ENCODE results near the gene BRAT1. TPM values are rescaled to one million over a fixed set of nuclear protein-coding genes. Genes with fewer than 3 reads are reported as not detected.

BRAT1 gene
- total RNA-seq, 2 experiments from 2014 or later: 44.7 to 52.0 TPM

GRCh38 chr7:2488681-2489080 is 66.6 kb downstream of the BRAT1 start:
- Histone ChIP-seq H3K4me3 (ENCODE audit: low read depth, low read length, poor library complexity, severe bottlenecking) (no peak overlapping the region), H3K9me2 (ENCODE audit: insufficient read depth, low read length) (no peaks in the 10 kb centered on the region), H3K4me2 (ENCODE audit: low read length) (no peak overlapping the region), H2AFZ (ENCODE audit: low read length) (no peak overlapping the region), H3K27ac (ENCODE audit: low read depth, low read length, poor library complexity, severe bottlenecking) (no peak overlapping the region), H3K9me3 (ENCODE audit: low read length) (no peaks in the 10 kb centered on the region), H3K4me1 (ENCODE audit: insufficient read depth, low read length, poor library complexity, severe bottlenecking) (no peaks in the 10 kb centered on the region), H4K20me1 (ENCODE audit: insufficient read depth, low read length) (no peaks in the 10 kb centered on the region), H3K36me3 (ENCODE audit: insufficient read depth, low read length) (no peaks in the 10 kb centered on the region), H3K79me2 (ENCODE audit: insufficient read depth, low read depth, low read length) (no peaks in the 10 kb centered on the region)
- BruUV-seq (replicated peaks): no TSS peak
- ChIA-PET CTCF (ENCODE audit: unreplicated experiment) (no interaction called here), POLR2A (no interaction called here)
- no peak for TF ChIP-seq EZH2phosphoT487 (IDR thresholded peaks at IDR 0.05; ENCODE audit: borderline replicate concordance, low read depth, low read length)
- TF ChIP-seq CTCF (conservative IDR thresholded peaks at IDR 0.05; ENCODE audit: low read length): no peak
- intact Hi-C loops (cut with micrococcal nuclease; ENCODE audit: unreplicated experiment): no loop called here
- DNase-seq (ENCODE audit: low spot score): no peak

GRCh38 chr7:2488272-2488645 is 67.1 kb downstream of the BRAT1 start:
- Histone ChIP-seq H3K9me3 (ENCODE audit: low read length) (no peaks in the 10 kb centered on the region), H3K4me3 (ENCODE audit: low read depth, low read length, poor library complexity, severe bottlenecking) (no peak overlapping the region), H3K4me1 (ENCODE audit: insufficient read depth, low read length, poor library complexity, severe bottlenecking) (no peaks in the 10 kb centered on the region), H3K4me2 (ENCODE audit: low read length) (no peak overlapping the region), H3K36me3 (ENCODE audit: insufficient read depth, low read length) (no peaks in the 10 kb centered on the region), H3K9me2 (ENCODE audit: insufficient read depth, low read length) (no peaks in the 10 kb centered on the region), H3K79me2 (ENCODE audit: insufficient read depth, low read depth, low read length) (no peaks in the 10 kb centered on the region), H2AFZ (ENCODE audit: low read length) (no peak overlapping the region), H4K20me1 (ENCODE audit: insufficient read depth, low read length) (no peaks in the 10 kb centered on the region), H3K27ac (ENCODE audit: low read depth, low read length, poor library complexity, severe bottlenecking) (no peak overlapping the region)
- DNase-seq (ENCODE audit: low spot score): no peak
- intact Hi-C loops (cut with micrococcal nuclease; ENCODE audit: unreplicated experiment): no loop called here
- POLR2A ChIA-PET: no interaction called here
- TF ChIP-seq CTCF (conservative IDR thresholded peaks at IDR 0.05; ENCODE audit: low read length): no peak
- no peak for TF ChIP-seq EZH2phosphoT487 (IDR thresholded peaks at IDR 0.05; ENCODE audit: borderline replicate concordance, low read depth, low read length)
- no TSS peak for BruUV-seq (replicated peaks)
- CTCF ChIA-PET (ENCODE audit: unreplicated experiment): no interaction called here

Small RNA genes within 50 kb of the gene (microRNA-seq; reads per million reads assigned to microRNA genes)
- not detected for gene MIR4648 (ENCODE audit: borderline replicate concordance)

Small RNA genes within 50 kb of the gene (small RNA-seq; reads per million reads assigned to genes)
- gene MIR4648: not detected

Other genes with a start within 250 kb of the BRAT1 start
- 4.3 and 12.1 TPM in 2 replicates for gene SNX8, start 241.1 kb downstream of the BRAT1 start, total RNA-seq (2014; rRNA removed; shearing (Covaris generic))
- 42.0 and 50.2 TPM in 2 replicates for gene SNX8, start 241.1 kb downstream of the BRAT1 start, total RNA-seq (2022)
- 181 and 241 TPM in 2 replicates for gene EIF3B, start 200.7 kb downstream of the BRAT1 start, total RNA-seq (2014; rRNA removed; shearing (Covaris generic))
- 201 and 225 TPM in 2 replicates for gene EIF3B, start 200.7 kb downstream of the BRAT1 start, total RNA-seq (2022)
- gene CHST12, start 151.9 kb downstream of the BRAT1 start, total RNA-seq (2014; rRNA removed; shearing (Covaris generic)): 3.1 and 3.9 TPM in 2 replicates
- gene CHST12, start 151.9 kb downstream of the BRAT1 start, total RNA-seq (2022): 41.2 and 43.4 TPM in 2 replicates
- gene GRIFIN, start 79.1 kb downstream of the BRAT1 start, total RNA-seq (2014; rRNA removed; shearing (Covaris generic)): not detected in 2 replicates
- gene GRIFIN, start 79.1 kb downstream of the BRAT1 start, total RNA-seq (2022): not detected in 2 replicates
- 1.2 and 2.3 TPM in 2 replicates for gene LFNG, start 35.8 kb downstream of the BRAT1 start, total RNA-seq (2014; rRNA removed; shearing (Covaris generic))
- gene LFNG, start 35.8 kb downstream of the BRAT1 start, total RNA-seq (2022): 1.2 and 2.1 TPM in 2 replicates
- gene IQCE, start 3.5 kb upstream of the BRAT1 start, total RNA-seq (2014; rRNA removed; shearing (Covaris generic)): 3.9 and 6.6 TPM in 2 replicates
- 6.2 and 8.6 TPM in 2 replicates for gene IQCE, start 3.5 kb upstream of the BRAT1 start, total RNA-seq (2022)
- 17.9 and 23.8 TPM in 2 replicates for gene TTYH3, start 76.5 kb upstream of the BRAT1 start, total RNA-seq (2014; rRNA removed; shearing (Covaris generic))
- 54.8 and 63.6 TPM in 2 replicates for gene TTYH3, start 76.5 kb upstream of the BRAT1 start, total RNA-seq (2022)
- gene AMZ1, start 132.7 kb upstream of the BRAT1 start, total RNA-seq (2014; rRNA removed; shearing (Covaris generic)): 1.4 and 1.7 TPM in 2 replicates
- gene AMZ1, start 132.7 kb upstream of the BRAT1 start, total RNA-seq (2022): 2.7 and 2.9 TPM in 2 replicates